Superior temporal gyrus (tissue), 1 donor: ENCODE measurements around the gene TBL1XR1.

Experiments used
- DNase-seq: peaks from one replicate; pipeline ENCODE4 v3.0.0-alpha.2; 2016; ENCODE audit errors: extremely low spot score

TBL1XR1 gene

DNA sequence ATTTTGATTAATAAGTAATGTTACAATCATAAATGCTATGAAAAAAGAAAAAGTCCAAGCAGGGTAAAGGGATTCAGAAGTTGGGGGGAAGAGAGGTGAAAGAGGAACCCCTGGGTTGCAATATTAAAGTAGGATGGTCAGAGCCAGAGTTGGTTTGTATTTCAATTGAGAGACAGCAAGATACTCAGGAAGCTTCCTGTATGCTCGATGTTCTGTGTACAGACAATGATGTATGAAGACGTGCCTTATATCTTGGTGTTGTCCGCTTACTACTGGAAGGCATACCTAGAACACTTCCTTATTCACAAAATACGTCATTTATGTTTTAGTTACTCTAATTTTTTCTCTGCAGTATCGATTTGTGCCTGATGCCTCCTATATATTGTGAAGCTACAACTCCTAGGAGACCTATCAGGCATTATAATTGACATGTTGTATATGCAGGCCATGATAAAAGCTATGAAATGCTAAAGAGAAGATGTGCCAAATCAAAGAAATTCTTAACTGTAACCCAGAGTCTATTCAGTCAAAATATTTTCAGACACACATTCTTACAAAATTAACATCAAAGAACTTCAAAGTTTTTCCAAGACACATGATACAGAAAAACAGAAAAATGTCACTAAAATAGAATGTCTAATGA lies 87.5 kb downstream of the TBL1XR1 start:
- no peak for DNase-seq

DNA sequence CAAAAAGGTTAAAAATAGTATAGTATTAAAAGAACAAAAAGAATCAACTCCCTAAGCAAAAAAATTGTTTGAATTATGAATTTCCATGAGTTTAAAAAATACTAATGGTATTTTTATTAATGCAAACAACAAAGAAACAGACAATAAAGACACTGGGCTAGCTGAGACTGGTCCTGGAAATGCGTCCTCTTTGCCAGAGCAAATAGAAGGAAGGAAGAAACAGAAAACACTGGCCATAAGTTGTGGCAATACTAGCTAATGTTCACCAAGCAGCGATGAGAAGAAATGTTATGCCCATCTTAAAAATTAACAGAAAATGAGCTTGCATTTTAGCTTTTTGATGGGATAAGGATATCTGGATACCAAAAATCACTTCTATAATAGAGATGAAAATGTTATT lies 88.6 kb downstream of the TBL1XR1 start:
- no peak for DNase-seq

DNA sequence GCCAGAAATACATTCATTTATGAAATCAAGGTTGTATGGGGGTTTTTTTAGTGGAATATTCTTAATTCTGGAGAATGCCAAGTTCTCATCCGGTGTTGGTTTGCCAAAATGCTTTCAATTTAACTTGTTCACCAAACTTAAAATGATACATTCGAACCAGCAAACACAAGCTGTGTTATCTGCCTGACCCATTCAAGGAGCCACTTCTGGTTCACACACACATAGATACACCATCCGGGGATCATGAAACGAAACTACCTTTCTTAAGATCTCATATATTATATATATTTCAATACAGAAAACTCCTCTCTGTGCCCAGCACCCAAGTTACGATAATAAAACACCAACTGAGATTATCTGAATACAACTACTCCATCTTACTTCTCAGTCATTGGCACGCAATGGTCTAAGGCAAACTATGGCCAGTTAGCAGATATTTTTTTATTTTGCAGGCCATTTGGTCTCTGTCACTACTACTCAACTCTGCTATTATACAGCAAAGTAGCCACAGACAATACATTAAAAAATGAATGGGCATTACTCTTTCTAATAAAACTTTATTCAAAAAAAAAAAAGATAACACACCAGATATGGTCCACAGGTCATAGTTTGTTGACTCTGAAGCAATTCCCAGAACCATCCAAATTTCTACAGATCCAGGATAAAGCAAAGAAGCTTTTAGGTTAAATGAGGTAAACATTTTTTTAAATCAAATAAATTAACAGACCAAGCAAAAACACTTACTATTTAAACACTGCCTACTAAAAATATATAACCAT lies 89.6 kb downstream of the TBL1XR1 start:
- DNase-seq: no peak

DNA sequence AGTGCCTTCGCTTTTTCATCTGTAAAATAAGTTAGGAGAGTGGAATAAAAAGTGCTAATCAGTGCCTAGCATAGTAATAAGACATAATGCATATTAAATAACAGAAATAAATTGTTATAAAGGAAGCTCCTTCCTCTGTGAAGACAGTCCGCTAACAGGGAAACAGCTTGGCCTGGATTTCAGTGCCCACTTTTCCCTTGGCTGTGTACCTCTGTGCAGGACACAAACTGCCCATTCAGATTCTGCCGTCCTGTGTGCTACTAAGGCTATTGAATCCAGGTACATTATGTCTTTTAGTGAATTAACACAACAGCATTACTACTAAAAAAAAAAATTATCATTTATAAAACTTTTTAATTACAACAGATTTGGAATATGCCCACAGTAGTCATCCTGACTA lies 90.7 kb downstream of the TBL1XR1 start:
- DNase-seq: no peak

DNA sequence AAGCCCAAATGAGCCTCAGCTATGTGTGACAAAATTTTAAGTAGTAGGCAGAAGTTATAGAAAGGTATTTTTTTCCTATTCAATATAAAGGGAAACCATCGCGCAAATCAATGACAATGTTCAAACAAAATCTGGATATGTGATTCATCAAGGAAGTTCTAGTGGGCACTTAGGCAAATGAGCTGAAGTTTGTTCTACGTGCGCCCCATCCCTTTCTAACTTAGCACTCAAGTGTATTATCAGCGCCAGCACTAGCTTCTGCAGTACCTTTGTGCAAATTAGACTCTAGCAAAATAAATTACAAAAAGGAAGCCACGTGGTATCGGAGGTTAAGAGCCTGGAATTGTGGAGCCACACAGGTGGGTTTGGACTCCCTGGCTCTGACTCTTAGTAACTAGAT lies 91.1 kb downstream of the TBL1XR1 start:
- DNase-seq: no peak

DNA sequence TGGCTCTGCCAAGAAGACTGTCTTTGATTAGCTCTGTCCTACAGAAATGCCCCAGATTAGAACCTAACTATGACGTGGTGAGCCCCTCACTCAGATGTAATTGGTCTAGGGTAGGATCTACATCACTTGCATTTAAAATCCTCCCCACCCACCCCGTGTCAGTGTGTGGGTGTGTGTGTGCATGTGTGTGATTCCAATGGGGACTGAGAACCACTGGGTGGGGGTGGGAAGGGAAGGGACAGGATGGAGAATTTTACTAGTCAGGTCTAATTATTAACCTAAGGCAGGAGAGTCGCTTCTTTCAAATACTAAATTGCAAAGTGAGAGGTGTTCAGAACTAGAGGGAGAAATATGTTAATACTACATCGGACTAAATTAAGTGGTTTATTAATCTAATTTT lies 91.7 kb downstream of the TBL1XR1 start:
- DNase-seq: no peak

DNA sequence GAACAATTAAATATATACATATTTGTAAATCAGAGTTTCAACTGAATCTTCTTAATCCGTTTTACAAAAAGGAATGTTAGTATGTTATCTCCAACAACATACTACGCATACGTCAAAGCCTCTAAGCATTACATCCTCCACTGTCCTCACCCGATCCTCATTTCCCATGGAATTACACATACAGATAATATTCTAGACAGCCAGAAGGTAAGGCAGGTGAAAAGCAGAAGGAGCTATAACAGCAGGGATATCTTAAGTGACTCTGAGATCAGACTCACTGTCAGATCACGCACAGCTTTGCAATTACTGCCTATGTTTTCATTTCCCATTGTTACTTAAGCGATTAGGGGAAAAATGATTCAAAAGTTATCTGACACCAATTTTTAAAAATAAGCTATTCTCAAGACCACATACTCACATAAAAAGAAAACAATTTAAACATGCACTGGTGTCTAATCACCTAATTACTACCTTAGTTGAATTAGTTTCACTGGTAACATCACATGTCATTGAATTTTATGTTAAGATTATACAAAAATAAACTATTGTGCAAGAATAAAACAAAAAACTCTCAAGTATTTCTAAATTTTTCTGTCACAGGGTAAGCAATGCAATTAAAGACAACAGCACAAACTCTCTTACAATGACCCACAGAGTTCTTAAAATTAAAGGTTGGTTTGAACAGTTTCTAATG lies 92.8 kb downstream of the TBL1XR1 start:
- DNase-seq: no peak

DNA sequence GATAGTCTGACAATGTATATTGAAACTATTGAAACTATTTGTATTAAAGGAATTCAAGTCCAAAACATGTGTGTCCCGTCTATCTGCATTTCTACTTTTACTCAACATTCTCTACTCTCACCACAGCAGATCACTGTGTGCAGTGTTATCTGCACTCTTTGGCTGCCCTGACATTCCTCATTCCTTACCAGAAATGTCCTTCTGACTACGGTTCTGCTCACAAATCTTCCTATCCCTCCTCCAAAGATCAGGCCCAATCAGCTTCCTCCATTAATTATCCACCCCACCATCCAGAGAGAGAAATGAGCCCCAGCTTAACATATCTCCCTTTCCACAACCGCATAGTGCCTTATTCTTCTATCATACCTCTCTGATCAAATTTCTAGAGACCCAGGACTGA lies 94.7 kb downstream of the TBL1XR1 start:
- no peak for DNase-seq

DNA sequence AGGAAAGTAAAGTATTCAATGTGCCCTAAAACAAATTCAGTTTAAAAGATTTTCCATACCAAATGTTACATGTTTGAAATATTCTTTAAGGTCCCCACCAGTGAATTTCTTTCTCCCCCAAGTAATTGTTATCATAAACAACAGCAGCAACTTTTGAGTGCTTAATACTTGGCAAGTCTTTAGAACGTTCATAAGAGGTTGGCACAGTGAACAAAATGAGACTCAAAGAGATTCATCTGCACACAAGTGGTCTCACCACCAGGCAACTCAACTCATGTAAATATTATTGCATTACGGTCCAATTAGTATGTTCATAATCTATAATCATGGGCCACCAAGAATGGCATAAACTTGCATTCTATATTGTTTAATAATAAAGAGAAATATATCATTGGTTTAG lies 98.7 kb downstream of the TBL1XR1 start:
- no peak for DNase-seq

DNA sequence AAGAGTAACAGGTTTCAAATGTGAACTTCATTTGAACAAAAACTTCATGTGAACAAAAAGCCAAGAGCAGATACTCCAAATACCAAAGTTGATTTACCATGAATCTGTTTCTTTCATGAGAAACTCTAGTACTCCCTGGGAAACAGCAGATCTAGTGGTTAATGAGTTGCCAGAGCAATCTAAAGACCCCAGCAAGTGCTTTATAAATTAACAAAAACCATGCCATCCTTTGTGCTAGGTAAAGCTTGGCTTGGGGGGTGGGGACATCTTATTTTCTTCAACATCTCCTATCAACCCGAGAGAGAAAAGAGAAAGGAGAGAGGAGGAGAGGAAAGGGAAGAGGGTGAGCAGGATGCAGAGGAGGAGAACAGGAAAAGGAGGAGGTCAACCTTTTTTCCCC lies 100.7 kb downstream of the TBL1XR1 start:
- no peak for DNase-seq

DNA sequence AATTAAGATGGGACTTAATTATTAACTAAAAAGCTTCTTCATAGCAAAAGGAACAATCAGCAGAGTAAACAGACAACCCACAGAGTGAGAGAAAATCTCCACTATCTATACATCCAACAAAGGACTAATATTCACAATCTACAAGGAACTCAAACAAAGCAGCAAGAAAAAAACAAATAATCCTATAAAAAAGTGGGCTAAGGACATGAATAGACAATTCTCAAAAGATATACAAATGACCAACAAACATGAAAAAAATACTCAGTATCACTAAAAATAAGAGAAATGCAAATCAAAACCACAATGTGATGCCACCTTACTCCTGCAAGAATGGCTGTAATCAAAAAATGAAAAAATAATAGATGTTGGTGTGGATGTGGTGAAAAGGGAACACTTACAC lies 103.3 kb downstream of the TBL1XR1 start:
- DNase-seq: no peak

DNA sequence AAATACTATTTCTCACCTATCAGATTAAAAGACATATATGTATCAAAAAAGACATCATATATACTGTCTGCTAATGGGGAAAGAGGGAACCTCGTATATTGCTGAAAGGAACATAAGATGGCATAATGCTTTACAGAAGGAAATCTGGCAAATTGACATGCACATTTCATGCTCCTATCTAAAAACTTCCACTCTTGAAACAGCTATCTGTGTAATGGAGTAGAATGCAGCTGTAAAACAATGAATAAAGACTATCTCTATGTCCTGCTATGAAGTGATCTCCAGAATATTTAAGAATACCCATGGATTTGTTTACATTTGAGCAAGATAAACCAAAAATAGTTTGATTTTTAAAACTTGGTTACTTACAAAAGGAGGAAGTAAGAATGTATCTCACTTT lies 107.4 kb downstream of the TBL1XR1 start:
- peak; percentile 70 for DNase-seq

DNA sequence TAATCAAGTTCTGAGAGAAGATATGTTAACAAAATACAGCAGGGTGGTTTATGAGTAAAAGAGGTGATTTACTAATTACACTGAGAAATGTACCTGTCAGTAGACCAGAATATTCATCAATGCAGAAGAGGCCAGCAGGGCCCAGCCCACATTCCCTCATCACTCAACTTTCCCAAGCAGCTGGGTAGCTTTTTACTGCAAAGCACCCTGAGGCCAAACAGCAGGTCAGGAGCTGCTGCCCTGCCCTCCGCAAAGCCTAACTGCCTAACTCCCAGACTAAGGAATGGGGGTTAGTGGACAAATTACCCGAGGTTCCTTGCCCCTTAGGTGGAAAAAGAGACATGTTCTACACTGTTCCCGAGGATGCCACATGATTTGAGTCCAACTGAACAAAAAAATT lies 108.2 kb downstream of the TBL1XR1 start:
- no peak for DNase-seq

DNA sequence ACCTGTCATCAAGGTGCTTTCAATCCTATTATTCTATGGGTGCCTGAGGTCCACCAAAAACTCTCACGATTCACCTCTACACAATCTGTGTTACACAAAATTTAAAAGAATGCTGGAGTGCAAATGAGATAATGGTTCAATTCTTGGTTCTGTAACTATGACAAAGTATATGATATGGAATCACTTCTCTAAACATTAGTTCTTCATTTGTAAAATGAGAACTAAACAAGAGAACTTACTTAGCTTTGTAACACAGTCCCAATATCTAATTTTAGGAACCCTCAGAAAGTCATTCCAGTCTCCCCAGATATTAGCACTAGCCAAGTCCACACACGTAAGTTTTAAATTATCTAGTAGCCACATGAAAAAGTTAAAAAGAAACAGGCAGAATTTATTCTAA lies 111.5 kb downstream of the TBL1XR1 start:
- DNase-seq: no peak

DNA sequence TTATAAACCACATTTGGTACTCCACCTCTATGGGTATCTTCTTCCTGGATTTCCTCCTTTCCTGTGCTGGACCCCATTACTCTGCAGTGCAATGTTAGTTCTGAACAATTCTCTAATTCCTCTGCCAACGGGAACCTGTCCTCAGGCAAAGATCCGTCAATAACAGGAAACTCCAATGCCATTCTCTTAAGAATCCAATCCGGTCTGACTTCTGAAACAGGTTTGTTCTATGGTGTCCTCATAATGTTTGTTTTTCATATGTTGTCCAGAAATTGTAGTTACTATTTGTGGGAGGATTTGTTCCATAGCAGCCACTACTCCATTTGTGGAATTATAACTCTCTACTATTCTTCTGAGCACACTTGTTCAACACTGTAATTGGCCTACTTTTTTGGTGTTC lies 112.7 kb downstream of the TBL1XR1 start:
- DNase-seq: no peak

DNA sequence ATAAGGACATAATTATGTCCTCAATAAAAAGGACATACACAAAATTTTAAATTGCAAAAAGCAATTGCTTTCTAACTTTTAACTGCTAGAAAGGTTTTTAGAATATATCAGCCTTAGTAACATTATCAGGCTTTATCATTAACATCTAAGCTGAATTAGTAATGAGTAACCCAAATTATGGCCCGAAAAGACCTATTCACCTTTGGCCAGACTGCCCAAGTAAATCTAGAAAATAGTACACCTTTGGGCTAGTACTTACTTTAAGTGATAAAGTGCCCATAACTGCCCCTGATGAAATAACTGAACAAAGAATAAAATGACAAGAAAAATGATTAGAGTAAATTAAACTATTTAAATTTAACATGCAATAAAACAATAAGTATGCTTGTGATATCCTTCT lies 117.2 kb downstream of the TBL1XR1 start:
- DNase-seq: no peak

DNA sequence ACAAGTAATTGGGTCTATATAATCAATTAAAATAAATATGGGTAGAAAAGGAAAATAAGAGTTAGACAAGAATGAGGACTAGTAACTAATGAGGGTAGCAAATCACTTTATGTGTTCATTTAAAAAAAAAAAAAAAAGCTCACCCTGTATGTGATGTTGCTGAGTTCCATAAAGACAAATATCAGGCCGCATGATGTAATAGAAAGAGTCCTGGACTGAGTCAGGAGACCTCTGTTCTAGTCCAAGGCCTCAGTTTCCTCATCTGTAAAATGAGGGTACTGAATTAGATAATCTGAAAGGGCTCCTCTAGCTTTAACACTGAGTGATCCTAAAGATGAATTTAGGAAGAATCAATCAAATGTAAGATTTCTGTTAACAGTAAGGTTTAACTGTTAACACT lies 117.6 kb downstream of the TBL1XR1 start:
- no peak for DNase-seq

DNA sequence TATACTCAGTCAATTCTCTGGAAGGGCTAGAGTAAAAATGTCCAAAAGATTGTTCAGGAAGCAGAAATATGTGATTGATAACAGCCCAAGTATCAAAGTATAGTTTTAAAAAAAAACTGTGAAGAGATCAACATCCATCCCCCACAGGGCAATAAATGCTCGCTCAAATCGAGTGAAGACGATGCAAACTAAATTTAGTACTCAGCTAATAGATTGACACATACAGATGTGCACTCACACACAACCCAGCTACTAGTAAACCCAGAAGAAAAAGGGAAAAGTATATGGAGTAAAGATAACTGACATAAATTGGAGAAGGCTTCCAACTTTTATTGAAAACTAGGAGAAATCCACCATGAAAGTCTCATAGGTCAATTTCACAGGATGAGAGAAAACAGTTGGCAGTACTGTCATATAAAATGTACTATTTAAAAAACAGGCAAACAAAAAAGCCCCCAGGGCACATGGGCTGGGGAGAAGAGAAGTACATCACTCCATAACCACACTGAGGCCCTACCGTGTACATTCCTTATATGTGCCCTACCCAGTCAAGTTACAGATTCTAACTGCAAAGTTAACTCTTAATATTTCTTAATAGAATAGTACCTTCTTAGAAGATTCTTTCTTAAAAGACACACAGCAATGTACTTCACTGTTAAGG lies 125.7 kb downstream of the TBL1XR1 start:
- no peak for DNase-seq

DNA sequence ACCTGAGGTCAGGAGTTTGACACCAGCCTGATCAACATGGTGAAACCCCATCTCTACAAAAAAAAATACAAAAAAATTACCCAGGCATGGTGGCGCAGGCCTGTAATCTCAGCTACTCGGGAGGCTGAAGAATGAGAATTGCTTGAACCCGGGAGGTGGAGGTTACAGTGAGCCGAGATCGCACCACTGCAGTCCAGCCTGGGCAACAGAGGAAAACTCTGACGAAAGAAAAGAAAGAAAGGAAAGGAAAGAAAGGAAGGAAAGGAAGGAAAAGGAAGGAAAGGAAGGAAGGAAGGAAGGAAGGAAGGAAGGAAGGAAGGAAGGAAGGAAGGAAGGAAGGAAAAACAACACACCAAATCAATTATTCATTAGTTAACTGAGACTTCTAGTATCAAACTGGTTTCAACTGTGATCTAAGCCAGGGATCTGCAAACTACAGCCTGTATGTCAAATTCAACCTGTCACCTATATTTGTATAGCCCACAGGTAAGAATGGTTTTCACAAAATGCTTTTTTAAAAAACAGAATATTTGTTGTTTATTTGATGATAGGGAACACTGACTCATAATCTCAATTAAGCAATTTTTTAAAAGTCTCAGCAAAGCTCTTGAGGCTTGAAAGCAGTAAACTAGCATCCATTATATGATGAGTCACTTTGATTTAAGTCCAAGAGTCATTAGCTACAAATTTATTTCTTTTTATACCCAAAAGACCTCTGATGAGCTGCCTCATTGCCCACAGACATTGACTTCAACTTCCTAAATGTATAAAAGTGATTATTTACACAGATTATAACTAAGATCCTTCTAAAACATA lies 127.6 kb downstream of the TBL1XR1 start:
- no peak for DNase-seq

DNA sequence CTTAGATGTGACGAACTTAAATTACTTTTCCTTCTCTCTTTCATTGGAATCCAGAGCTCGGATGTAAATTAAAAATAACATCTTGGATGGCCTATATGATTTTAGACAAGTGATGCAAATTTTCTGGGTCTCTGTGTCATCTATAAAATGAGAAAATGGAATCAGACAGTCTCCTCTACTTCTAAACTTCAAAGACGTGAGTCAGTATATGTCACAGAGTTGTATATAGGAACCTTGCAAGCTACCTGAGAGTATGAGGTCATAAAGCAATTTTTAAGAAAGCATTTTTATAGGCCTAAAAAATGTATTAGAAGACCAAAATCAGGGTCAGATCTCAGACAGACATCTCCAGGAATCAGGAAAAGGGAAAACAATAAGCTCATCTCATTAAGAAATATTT lies 128.3 kb downstream of the TBL1XR1 start:
- DNase-seq: no peak

DNA sequence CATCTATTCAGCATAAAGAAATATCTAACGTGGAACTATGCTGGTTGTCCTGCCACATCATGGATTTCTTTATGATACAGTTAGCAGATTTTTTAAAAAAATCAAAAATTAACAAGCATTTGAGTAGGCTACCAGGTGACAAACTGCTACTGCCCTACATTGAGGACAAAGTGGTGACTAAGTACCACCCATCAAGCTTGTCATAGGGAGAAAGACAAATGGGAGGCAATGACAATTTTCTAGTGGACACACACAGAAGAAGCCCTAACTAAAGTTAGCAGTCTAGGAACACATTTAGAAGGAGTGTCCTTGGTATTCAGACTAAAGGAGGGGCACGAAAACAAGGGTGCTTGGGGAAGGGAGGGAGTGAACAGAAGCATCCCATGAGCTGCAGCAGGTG lies 131.2 kb downstream of the TBL1XR1 start:
- DNase-seq: no peak
